ENCODE measurements around the gene CCDC137.
A peak's percentile ranks its signal among the peaks of the same experiment; 100 is the strongest.

The CCDC137 gene

GRCh38 chr17:81710514-81711308 lies 44.2 kb downstream of the CCDC137 start (continued):
- 0 out of 2 replicates have a peak, but pooled peaks have one; percentile 17 for TF ChIP-seq ZBTB11 (tag by site-specific recombination; conservative IDR thresholded peaks at IDR 0.05; ENCODE audit: low read depth)
- peak; percentile 26; the same call in 1 of the 2 replicates for TF ChIP-seq ZNF629 (tag by site-specific recombination; IDR thresholded peaks at IDR 0.05)
- TF ChIP-seq ZNF184 (tag by site-specific recombination; IDR thresholded peaks at IDR 0.05) = no peak
- TF ChIP-seq ZNF266 (tag by site-specific recombination; IDR thresholded peaks at IDR 0.05; ENCODE audit: low read depth) = no peak
- no peak; the same call in 1 of the 2 replicates for TF ChIP-seq ZBTB20 (tag by site-specific recombination; IDR thresholded peaks at IDR 0.05)
- peak; percentile 34; the same call in 1 of the 2 replicates for TF ChIP-seq HIC1 (tag by site-specific recombination; IDR thresholded peaks at IDR 0.05)
- peak; percentile 61 for TF ChIP-seq ZNF600 (tag by site-specific recombination; IDR thresholded peaks at IDR 0.05)
- no peak for TF ChIP-seq ZNF621 (tag by site-specific recombination; IDR thresholded peaks at IDR 0.05)

- POLR2A ChIA-PET = interaction anchor here (0.5 to 6.4 kb wide), 13 partner anchors 10 to 317 kb away, joined by 3 to 55 read pairs (median 4); partner anchors contain the start of genes ARL16, BAHCC1, CENPX and HGS
- H3K9me3 ChIP-seq (ENCODE audit: control insufficient read depth, insufficient read depth, low read depth, low read length) = no peaks in the 10 kb centered on the region
- peak within 1 kb of the TSS; percentile 73 for H3K4me3 ChIP-seq (ENCODE audit: low read depth, low read length)
- CTCF ChIA-PET = interaction anchor here (1.0 to 2.6 kb wide), 3 partner anchors 20 to 37 kb away, joined by 3 to 13 read pairs (median 4); no protein-coding TSS in a partner anchor
- H3K4me1 ChIP-seq (ENCODE audit: control insufficient read depth, insufficient read depth, low read length) = peaks cover 9% of the 10 kb centered on the region; the same call in 1 of the 2 replicates
- peak within 1 kb of the TSS; percentile 87 for H3K27ac ChIP-seq (ENCODE audit: extremely low read depth, low read depth, low read length)
- H3K36me3 ChIP-seq (ENCODE audit: control insufficient read depth in 2 of 2, insufficient read depth in 1 of 2, low read length in 2 of 2) = peaks cover 0 to 57% of the 10 kb centered on the region in 2 experiments; a peak in 1 of 3 replicates
- TF ChIP-seq ZNF449 (tag by site-specific recombination; IDR thresholded peaks at IDR 0.05) (peak; percentile 32; the same call in 1 of the 2 replicates), ZBTB21 (tag by site-specific recombination; IDR thresholded peaks at IDR 0.05) (no peak), ZNF280D (tag by site-specific recombination; IDR thresholded peaks at IDR 0.05) (no peak), ZSCAN23 (tag by site-specific recombination; IDR thresholded peaks at IDR 0.05) (no peak), ZBTB26 (tag by site-specific recombination; optimal IDR thresholded peaks at IDR 0.05) (peak; percentile 62), ZBTB11 (tag by site-specific recombination; conservative IDR thresholded peaks at IDR 0.05; ENCODE audit: low read depth) (no peak), ZNF239 (tag by site-specific recombination; IDR thresholded peaks at IDR 0.05) (no peak), ZNF302 (tag by site-specific recombination; IDR thresholded peaks at IDR 0.05; ENCODE audit: low read depth) (no peak)
Measured at GRCh38 chr17:81711814-81712467, 45.4 kb downstream of the CCDC137 start, which contains the start of gene SLC25A10. Gene SLC25A10, plus strand, starts transcription at chr17:81712284. Its CDS starts 143 bp downstream, at chr17:81712427.

Data from HEK293 (cell line).